SKM-1 (cell line): ENCODE results near the gene APPL1.

Source experiments
- DNase-seq: peaks from one replicate; lab custom pipeline; 2025; ENCODE audit not compliant: unreplicated experiment; lab: John Stamatoyannopoulos, UW

APPL1 gene

GRCh38 chr3:57227204-57227929 lies at the start of gene APPL1:
APPL1 (plus strand) TSS chr3:57227729; CDS start chr3:57227884, 155 bp downstream.
- peak; percentile 67 for DNase-seq

GRCh38 chr3:57179580-57180410 lies 47.7 kb upstream of the APPL1 start:
- no peak for DNase-seq

- no peak for DNase-seq
Observed at GRCh38 chr3:57184526-57184925, 43.0 kb upstream of the APPL1 start.

GRCh38 chr3:57192028-57192427 lies 35.5 kb upstream of the APPL1 start:
- DNase-seq, result no peak

- DNase-seq, result no peak
Observed at GRCh38 chr3:57194641-57195040, 32.9 kb upstream of the APPL1 start.

GRCh38 chr3:57199895-57200297 lies 27.6 kb upstream of the APPL1 start, which contains the start of gene HESX1:
HESX1 (minus strand) TSS chr3:57199978; CDS start chr3:57199918, 60 bp downstream.
- DNase-seq, result no peak

GRCh38 chr3:57206423-57206822 lies 21.1 kb upstream of the APPL1 start:
- DNase-seq, result no peak

- no peak for DNase-seq
Observed at GRCh38 chr3:57221883-57222282, 5.6 kb upstream of the APPL1 start.

GRCh38 chr3:57224856-57225255 lies 2.7 kb upstream of the APPL1 start:
- DNase-seq, result no peak

- DNase-seq, result peak; percentile 21
Observed at GRCh38 chr3:57226176-57226575, 1.4 kb upstream of the APPL1 start.

- no peak for DNase-seq
Observed at GRCh38 chr3:57227930-57228751, 612 bp downstream of the APPL1 start.

GRCh38 chr3:57230006-57230405 lies 2.5 kb downstream of the APPL1 start:
- no peak for DNase-seq

GRCh38 chr3:57233799-57234198 lies 6.3 kb downstream of the APPL1 start:
- no peak for DNase-seq

- DNase-seq, result no peak
Observed at GRCh38 chr3:57234613-57235575, 7.4 kb downstream of the APPL1 start.

GRCh38 chr3:57244946-57245345 lies 17.4 kb downstream of the APPL1 start:
- no peak for DNase-seq

GRCh38 chr3:57252404-57252803 lies 24.9 kb downstream of the APPL1 start:
- no peak for DNase-seq

GRCh38 chr3:57256844-57257243 lies 29.3 kb downstream of the APPL1 start:
- no peak for DNase-seq

GRCh38 chr3:57257678-57258077 lies 30.1 kb downstream of the APPL1 start:
- no peak for DNase-seq

- no peak for DNase-seq
Observed at GRCh38 chr3:57261119-57261518, 33.6 kb downstream of the APPL1 start.

- DNase-seq, result no peak
Observed at GRCh38 chr3:57261929-57262328, 34.4 kb downstream of the APPL1 start.
